Immature natural killer cell (primary cell): Measurements from ENCODE around the gene C1QTNF7. TPM values are rescaled to one million over a fixed set of nuclear protein-coding genes. Genes with fewer than 3 reads are reported as not detected.

Experiments
- DNase-seq, 3 donors: peaks; one replicate each; pipeline ENCODE4 v3.0.0; 2022; ENCODE audit warnings: mixed read lengths in 1 of 3
- H3K27ac Mint-ChIP-seq, 6 donors: one replicate each; pipeline ENCODE4 v1.8.0; 2020; ENCODE audit warnings: mixed read lengths in 6 of 6, mild to moderate bottlenecking in 5 of 6, inconsistent platforms in 4 of 6, moderate library complexity in 3 of 6
- H3K27me3 Mint-ChIP-seq, 3 donors: one replicate each; pipeline ENCODE4 v1.8.0; 2020 to 2021; ENCODE audit warnings: low read depth in 3 of 3, mild to moderate bottlenecking in 3 of 3, mixed read lengths in 3 of 3, moderate library complexity in 3 of 3, inconsistent platforms in 1 of 3
- H3K36me3 Mint-ChIP-seq, 3 donors: one replicate each; pipeline ENCODE4 v1.8.0; 2020; ENCODE audit warnings: mixed read lengths in 3 of 3, inconsistent platforms in 2 of 3, mild to moderate bottlenecking in 2 of 3
- H3K4me1 Mint-ChIP-seq, 2 donors: one replicate each; pipeline ENCODE4 v1.8.0; 2020; ENCODE audit warnings: inconsistent platforms in 2 of 2, mild to moderate bottlenecking in 2 of 2, mixed read lengths in 2 of 2, moderate library complexity in 1 of 2
- H3K4me3 Mint-ChIP-seq, 5 donors: one replicate each; pipeline ENCODE4 v1.8.0; 2020; ENCODE audit warnings: mild to moderate bottlenecking in 5 of 5, mixed read lengths in 5 of 5, inconsistent platforms in 3 of 5, moderate library complexity in 3 of 5
- H3K9me3 Mint-ChIP-seq, 6 donors: one replicate each; pipeline ENCODE4 v1.8.0; 2020; ENCODE audit warnings: mild to moderate bottlenecking in 6 of 6, mixed read lengths in 6 of 6, inconsistent platforms in 4 of 6, moderate library complexity in 3 of 6
- polyA plus RNA-seq, 3 donors: library from polyadenylated mRNA; unstranded; fragments of 300-500 nt; fragmentation: Illumina TruSeq; gene quantifications; one replicate each; pipeline ENCODE4 v1.2.3, GENCODE V29; 2021

The C1QTNF7 gene
- polyA plus RNA-seq, 3 donors from 2014 or later, result not detected

- no peak overlapping the region for H3K4me3 Mint-ChIP-seq
- peaks cover 5 to 12% (median 6%) of the 10 kb centered on the region in 3 donors for H3K36me3 Mint-ChIP-seq
- no peaks in the 10 kb centered on the region for H3K4me1 Mint-ChIP-seq
- no peaks in the 10 kb centered on the region for H3K9me3 Mint-ChIP-seq
- H3K27ac Mint-ChIP-seq, result no peak overlapping the region
- peaks cover 0 to 1% (median 0%) of the 10 kb centered on the region in 3 donors for H3K27me3 Mint-ChIP-seq
- DNase-seq, result no peak
These were observed 54.3 kb downstream of the C1QTNF7 start for GRCh38 chr4:15481961-15482745.

DNA sequence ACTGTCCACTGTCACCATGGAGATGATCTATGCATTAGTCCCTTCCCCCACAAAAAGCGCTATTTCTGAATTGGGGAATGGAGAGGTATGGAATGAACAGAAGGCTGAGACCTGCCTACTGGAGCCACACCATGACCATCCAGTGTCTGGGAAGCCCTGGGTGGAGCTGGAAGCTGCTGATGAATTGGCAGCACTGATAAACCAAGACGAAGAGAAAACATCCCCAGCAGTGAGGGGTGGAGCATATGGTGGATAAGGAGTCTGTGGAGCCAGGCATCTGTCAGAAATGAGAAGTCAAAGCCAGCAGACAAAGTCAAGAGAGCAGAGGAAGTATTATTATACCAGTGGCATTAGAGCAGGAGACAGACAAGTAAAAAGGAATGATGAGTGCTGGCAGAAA lies 55.0 kb downstream of the C1QTNF7 start:
- Mint-ChIP-seq H3K4me1 (no peaks in the 10 kb centered on the region), H3K9me3 (peaks cover 0 to 6% (median 1%) of the 10 kb centered on the region in 6 donors), H3K27me3 (peaks cover 0 to 1% (median under 1%) of the 10 kb centered on the region in 3 donors), H3K36me3 (peaks cover 6 to 12% (median 9%) of the 10 kb centered on the region in 3 donors), H3K4me3 (no peak overlapping the region), H3K27ac (no peak overlapping the region)
- DNase-seq, result no peak

- no peak for DNase-seq
- Mint-ChIP-seq H3K4me1 (no peaks in the 10 kb centered on the region), H3K36me3 (peaks cover 25 to 29% (median 27%) of the 10 kb centered on the region in 3 donors), H3K9me3 (peaks cover 0 to 19% (median 12%) of the 10 kb centered on the region in 6 donors), H3K4me3 (no peak overlapping the region), H3K27ac (no peak overlapping the region), H3K27me3 (peaks cover 0 to 5% (median 1%) of the 10 kb centered on the region in 3 donors)
These were observed 60.3 kb downstream of the C1QTNF7 start for GRCh38 chr4:15488136-15488535.

- H3K27ac Mint-ChIP-seq, result no peak overlapping the region
- H3K4me3 Mint-ChIP-seq, result no peak overlapping the region
- H3K36me3 Mint-ChIP-seq, result peaks cover 23 to 29% (median 27%) of the 10 kb centered on the region in 3 donors
- no peaks in the 10 kb centered on the region for H3K4me1 Mint-ChIP-seq
- H3K27me3 Mint-ChIP-seq, result peaks cover 0 to 5% (median 1%) of the 10 kb centered on the region in 3 donors
- DNase-seq, result no peak
- peaks cover 0 to 19% (median 12%) of the 10 kb centered on the region in 6 donors for H3K9me3 Mint-ChIP-seq
These were observed 61.0 kb downstream of the C1QTNF7 start for GRCh38 chr4:15488658-15489470.

DNA sequence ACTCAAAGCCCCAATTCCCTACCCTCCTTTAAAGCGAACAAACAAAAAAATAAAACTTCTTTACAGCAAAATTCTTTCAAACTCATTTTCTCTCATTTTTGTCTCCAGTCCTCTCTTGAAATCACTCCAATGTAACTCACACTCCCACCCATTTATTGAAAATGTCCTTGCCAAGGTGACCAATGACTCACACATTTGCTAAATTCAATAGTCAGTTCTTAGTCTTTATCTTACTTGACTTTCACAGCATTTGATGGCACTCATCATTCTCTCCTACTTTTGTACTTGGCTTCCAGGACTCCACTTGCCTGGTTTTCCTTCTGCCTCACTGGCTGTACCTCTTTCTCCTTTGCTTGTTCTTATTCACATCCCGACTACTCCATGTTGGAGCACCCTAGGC lies 61.7 kb downstream of the C1QTNF7 start:
- Mint-ChIP-seq H3K4me1 (no peaks in the 10 kb centered on the region), H3K27ac (no peak overlapping the region), H3K27me3 (peaks cover 0 to 5% (median 1%) of the 10 kb centered on the region in 3 donors), H3K9me3 (peaks cover 0 to 19% (median 12%) of the 10 kb centered on the region in 6 donors), H3K4me3 (no peak overlapping the region), H3K36me3 (peaks cover 17 to 29% (median 21%) of the 10 kb centered on the region in 3 donors)
- no peak for DNase-seq

GRCh38 chr4:15493411-15493810 lies 65.6 kb downstream of the C1QTNF7 start:
- no peak overlapping the region for H3K4me3 Mint-ChIP-seq
- H3K4me1 Mint-ChIP-seq, result no peaks in the 10 kb centered on the region
- peaks cover 0 to 2% (median 0%) of the 10 kb centered on the region in 3 donors for H3K27me3 Mint-ChIP-seq
- H3K9me3 Mint-ChIP-seq, result peaks cover 0 to 16% (median 8%) of the 10 kb centered on the region in 6 donors
- peaks cover 19 to 26% (median 23%) of the 10 kb centered on the region in 3 donors for H3K36me3 Mint-ChIP-seq
- H3K27ac Mint-ChIP-seq, result no peak overlapping the region
- no peak for DNase-seq

- H3K36me3 Mint-ChIP-seq, result peaks cover 5 to 20% (median 12%) of the 10 kb centered on the region in 3 donors
- H3K9me3 Mint-ChIP-seq, result peaks cover 0 to 9% (median 0%) of the 10 kb centered on the region in 6 donors
- no peak for DNase-seq
- no peaks in the 10 kb centered on the region for H3K4me1 Mint-ChIP-seq
- no peak overlapping the region for H3K27ac Mint-ChIP-seq
- H3K4me3 Mint-ChIP-seq, result no peak overlapping the region
- peaks cover 0 to 2% (median 0%) of the 10 kb centered on the region in 3 donors for H3K27me3 Mint-ChIP-seq
These were observed 67.8 kb downstream of the C1QTNF7 start for GRCh38 chr4:15495621-15496020.

Other genes with a start within 250 kb of the C1QTNF7 start
- under 1 TPM; 0.29 to 0.75 (median 0.64) TPM for gene CC2D2A, start 41.8 kb downstream of the C1QTNF7 start, polyA plus RNA-seq
- 100 to 1,000 TPM; 116 to 249 (median 125) TPM for gene FBXL5, start 227.3 kb downstream of the C1QTNF7 start, polyA plus RNA-seq